ENCODE measurements around the gene MRPS27.

Gene MRPS27

DNA sequence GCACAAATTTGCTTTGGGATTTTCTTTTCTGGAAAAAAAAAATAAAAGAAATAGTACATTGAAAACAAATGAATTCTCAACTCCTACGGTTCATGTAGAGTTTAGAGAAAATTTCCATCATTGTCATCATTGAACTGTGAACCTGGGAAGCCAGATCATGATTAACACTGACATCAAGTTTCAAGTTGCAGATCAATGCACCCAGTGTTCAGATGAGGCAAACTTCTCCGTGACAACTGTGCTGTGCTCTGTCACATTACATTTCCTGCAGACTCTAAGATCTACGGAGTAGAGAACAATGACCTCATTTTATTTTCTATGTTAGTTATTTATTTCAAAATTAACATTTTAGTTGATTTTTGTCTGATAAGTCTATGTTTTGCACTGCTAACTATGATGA, 113.0 kb downstream of the MRPS27 start:
- no peak for DNase-seq (ENCODE audit: extremely low read depth in 1 of 2, low read depth in 1 of 2)

- no peak for DNase-seq (ENCODE audit: extremely low read depth in 1 of 2, low read depth in 1 of 2)
These were observed 113.9 kb downstream of the MRPS27 start for GRCh38 chr5:72206160-72206559.

GRCh38 chr5:72205431-72206009, 114.5 kb downstream of the MRPS27 start:
- no peak for DNase-seq (ENCODE audit: extremely low read depth in 1 of 2, low read depth in 1 of 2)

GRCh38 chr5:72204946-72205345, 115.1 kb downstream of the MRPS27 start:
- no peak for DNase-seq (ENCODE audit: extremely low read depth in 1 of 2, low read depth in 1 of 2)

GRCh38 chr5:72203251-72203845, 116.7 kb downstream of the MRPS27 start:
- DNase-seq (ENCODE audit: extremely low read depth in 1 of 2, low read depth in 1 of 2), result no peak

DNA sequence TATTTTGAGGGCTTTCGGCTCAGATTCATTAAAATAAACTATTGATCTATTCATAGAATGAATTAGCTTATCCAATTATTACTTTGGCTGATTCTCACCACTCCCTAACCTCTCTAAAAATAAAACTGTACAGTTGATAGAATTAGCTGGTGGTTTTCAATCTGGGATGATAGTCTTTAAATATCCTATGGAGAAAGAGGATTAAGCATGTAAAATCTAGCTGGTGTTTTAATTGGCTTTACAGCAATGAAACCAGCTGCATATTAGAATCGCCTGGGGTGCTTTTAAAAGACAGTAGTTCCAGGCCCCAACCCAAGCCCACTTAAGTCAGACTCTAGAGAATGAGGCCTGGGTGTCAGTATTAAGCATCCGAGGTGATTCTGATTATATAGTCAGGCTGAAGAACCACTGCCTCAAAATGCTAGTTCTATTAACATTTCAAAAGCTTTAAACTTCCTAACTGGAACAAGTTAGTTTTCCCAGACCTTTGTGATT, 117.7 kb downstream of the MRPS27 start:
- no peak for DNase-seq (ENCODE audit: extremely low read depth in 1 of 2, low read depth in 1 of 2)

GRCh38 chr5:72199681-72200080, 120.4 kb downstream of the MRPS27 start:
- no peak for DNase-seq (ENCODE audit: extremely low read depth in 1 of 2, low read depth in 1 of 2)

- DNase-seq (ENCODE audit: extremely low read depth in 1 of 2, low read depth in 1 of 2), result no peak
These were observed 122.6 kb downstream of the MRPS27 start for GRCh38 chr5:72197393-72197792.

- DNase-seq (ENCODE audit: extremely low read depth in 1 of 2, low read depth in 1 of 2), result no peak
These were observed 124.5 kb downstream of the MRPS27 start for GRCh38 chr5:72195581-72195980.

DNA sequence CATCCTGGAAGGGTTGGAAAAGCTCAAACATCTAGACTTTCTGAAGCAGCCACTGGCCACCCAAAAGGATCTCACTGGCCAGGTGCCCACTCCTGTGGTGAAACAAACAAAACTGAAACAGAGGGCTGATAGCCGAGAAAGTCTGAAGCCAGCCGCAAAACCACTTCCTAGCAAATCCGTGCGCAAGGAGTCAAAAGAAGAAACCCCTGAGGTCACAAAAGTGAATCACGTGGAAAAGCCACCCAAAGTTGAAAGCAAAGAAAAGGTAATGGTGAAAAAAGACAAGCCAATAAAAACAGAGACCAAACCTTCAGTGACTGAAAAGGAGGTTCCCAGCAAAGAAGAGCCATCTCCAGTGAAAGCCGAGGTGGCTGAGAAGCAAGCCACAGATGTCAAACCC, 125.2 kb downstream of the MRPS27 start:
- DNase-seq (ENCODE audit: extremely low read depth in 1 of 2, low read depth in 1 of 2), result no peak

DNA sequence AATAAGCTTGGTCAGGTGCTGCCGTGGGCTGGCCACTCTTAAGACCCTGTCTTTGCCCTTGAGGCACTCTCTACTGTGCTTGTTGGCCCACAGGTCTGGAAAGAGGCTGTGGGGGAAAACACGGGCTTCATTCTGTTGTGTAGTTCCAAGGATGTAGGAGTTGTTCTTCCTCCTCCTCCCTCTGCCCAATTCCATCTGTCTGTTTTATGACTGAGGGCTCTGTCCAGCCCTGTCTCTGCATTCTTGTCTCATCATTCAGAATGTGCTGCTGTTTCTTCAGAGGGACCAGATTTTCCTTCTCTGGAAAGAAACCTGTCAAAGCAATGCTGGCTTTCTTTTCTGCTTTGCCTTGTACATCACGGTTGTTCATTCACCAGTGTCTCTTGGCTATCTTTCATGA, 128.6 kb downstream of the MRPS27 start:
- no peak for DNase-seq (ENCODE audit: extremely low read depth in 1 of 2, low read depth in 1 of 2)

GRCh38 chr5:72189146-72189545, 130.9 kb downstream of the MRPS27 start:
- no peak for DNase-seq (ENCODE audit: extremely low read depth in 1 of 2, low read depth in 1 of 2)

- no peak for DNase-seq (ENCODE audit: extremely low read depth in 1 of 2, low read depth in 1 of 2)
These were observed 131.9 kb downstream of the MRPS27 start for GRCh38 chr5:72188166-72188565.

GRCh38 chr5:72187388-72188075, 132.5 kb downstream of the MRPS27 start:
- DNase-seq (ENCODE audit: extremely low read depth in 1 of 2, low read depth in 1 of 2), result no peak

DNA sequence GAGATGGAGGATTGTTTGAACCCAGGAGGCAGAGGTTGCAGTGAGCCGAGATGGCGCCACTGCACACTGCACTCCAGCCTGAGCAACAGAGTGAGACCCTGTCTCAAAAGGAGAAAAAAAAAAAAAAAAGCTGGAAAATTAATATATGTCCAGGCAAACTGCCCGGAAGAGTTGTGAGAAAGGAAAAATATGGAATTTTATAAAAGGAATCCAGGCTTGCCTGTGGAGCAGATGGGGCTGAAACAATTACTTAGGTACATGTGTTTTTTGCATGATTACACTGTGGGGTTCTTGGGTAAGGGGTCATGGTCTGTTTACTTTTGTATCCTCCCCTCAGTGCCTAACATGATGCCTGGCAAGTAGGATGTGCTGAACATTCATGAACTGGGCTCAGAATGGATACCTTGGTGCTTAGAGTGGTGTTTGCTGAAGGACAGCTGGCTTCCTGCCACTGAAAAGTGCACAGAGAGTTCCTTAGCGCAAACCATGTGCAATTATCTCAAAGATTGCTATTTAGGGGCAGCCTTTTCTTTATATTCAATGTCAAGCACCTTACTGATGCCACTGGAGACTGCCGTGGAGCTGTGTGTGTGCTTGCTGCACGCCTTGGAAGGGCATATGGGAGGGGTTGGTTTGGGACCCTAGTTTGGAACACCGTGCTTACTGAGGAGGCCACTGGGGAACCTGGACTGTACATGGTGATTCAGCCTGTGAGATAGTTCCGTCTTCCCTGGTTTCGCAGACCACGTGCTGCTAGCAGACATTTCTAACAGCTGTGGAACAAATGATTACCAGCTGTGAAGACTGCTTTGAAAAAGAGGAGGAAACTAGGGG, 134.3 kb downstream of the MRPS27 start:
- no peak for DNase-seq (ENCODE audit: extremely low read depth in 1 of 2, low read depth in 1 of 2)

DNA sequence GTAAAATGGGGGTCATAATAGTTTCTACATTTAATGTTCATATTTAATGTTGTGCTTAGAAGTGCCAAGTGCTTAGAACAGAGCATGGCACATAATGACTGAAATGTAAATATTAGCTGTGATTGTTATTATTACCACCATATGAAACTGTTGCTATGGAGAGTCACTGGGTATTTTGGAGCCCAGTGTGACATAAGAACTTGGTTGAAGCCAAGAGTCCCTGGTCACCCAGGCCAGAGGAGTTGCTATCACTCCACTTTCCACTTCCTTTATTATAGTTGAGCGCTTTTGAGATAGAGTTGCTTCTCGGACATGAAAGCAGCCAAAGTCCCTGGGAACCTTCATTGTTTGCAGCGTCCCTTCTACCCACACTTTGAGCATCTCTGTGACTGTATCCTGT, 135.6 kb downstream of the MRPS27 start:
- no peak for DNase-seq (ENCODE audit: extremely low read depth in 1 of 2, low read depth in 1 of 2)

DNA sequence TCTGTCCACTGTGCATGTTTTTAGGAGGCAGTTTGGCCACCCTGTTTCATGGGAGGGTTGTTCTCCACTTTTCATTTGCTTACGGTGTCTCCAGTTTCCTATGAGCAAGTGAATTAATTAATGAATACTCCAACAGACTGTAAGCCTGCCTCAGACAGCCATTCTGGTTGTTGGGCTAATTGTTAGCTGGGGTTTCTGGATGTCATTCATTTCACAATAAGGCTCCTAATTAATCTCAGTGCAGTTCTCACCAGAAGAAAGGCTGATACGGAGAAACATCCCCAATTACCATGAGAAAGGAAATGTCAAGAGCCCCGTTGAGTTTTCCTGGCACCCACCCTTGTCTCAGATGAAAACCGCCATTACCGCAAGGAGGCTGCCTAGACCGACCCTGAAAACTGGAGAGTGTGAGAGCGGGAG, 136.9 kb downstream of the MRPS27 start:
- DNase-seq (ENCODE audit: extremely low read depth in 1 of 2, low read depth in 1 of 2), result no peak

DNA sequence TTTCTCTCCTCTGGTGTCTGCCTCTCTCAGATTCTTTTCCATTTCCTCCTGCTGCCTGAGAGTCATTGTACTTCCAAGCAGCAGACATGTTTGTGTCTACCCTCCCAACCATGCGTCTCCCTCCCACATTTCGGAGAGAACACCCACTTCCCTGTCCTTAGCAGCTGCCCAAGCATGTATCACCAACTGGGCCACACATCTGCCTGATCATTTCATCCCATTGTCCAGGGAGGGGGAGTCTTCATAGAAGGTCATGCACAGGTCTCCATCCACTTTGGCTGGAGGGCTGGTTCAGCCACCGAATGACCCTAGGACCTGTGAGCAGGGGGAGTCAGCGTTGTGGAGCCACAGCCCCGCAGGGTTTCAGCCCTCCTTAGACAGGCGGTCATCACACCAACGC, 137.4 kb downstream of the MRPS27 start:
- DNase-seq (ENCODE audit: extremely low read depth in 1 of 2, low read depth in 1 of 2), result no peak

DNA sequence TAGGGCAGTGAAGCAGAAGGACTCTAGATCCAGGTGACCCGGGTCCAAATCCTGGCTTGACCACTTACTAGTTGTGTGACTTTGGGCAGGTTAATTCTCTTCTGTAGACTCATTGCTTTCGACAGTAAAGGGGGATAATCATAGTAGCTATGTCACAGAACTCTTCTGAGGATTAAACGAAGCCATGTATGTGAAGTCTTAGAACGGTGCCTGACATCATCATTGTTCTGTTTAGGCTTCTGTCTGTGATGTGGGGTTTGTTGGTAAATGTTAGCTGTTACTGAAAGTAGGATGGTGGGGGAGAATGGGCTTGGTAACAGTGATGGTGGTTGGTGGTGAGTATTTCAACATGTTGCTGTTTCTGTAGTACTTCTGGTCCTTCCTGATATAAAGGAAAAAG, 139.1 kb downstream of the MRPS27 start:
- DNase-seq (ENCODE audit: extremely low read depth in 1 of 2, low read depth in 1 of 2), result no peak

GRCh38 chr5:72179816-72180440, 140.1 kb downstream of the MRPS27 start:
- DNase-seq (ENCODE audit: extremely low read depth in 1 of 2, low read depth in 1 of 2), result no peak
